ENCODE data around the gene MATK. TPM values are rescaled to one million over a fixed set of nuclear protein-coding genes. Genes with fewer than 3 reads are reported as not detected.
A peak's percentile ranks its signal among the peaks of the same experiment; 100 is the strongest.
"Not testable (repeated sequence)": the region's sequence is repeated elsewhere in the genome, so short reads cannot be mapped to it uniquely, and the experiment has no call there.

MATK gene
- total and polyA plus RNA-seq, 2 donors (not counting 1 experiment from before 2014, with no cell fraction given): 1.3 to 8.2 TPM

- ATAC-seq (ENCODE audit: low read depth): no peak
- TF ChIP-seq EZH2 (IDR thresholded peaks at IDR 0.05; ENCODE audit: borderline replicate concordance, insufficient read depth, low read depth, low read length, poor library complexity, severe bottlenecking) (no peak), CTCF (IDR thresholded peaks at IDR 0.05) (no peak)
- WGBS (ENCODE audit: insufficient coverage): 96% methylated on average over 19 of the region's 19 CpGs
- Histone ChIP-seq H3K9me3 (ENCODE audit: control extremely low read depth in 1 of 3, control insufficient read depth in 2 of 3, insufficient read depth in 1 of 3, low read length in 2 of 3) (peaks cover 0 to 3% (median 0%) of the 10 kb centered on the region in 3 donors), H3K79me2 (ENCODE audit: control insufficient read depth, insufficient read depth, low read length) (peaks cover 56% of the 10 kb centered on the region), H3K27me3 (replicated peaks in 1 of 4; ENCODE audit: control extremely low read depth in 1 of 4, control insufficient read depth in 3 of 4, insufficient read depth in 4 of 4, low read length in 3 of 4) (no peaks in the 10 kb centered on the region), H3K4me3 (ENCODE audit: control extremely low read depth in 1 of 5, extremely low read depth in 1 of 5, insufficient read depth in 1 of 5, low read depth in 2 of 5, low read length in 4 of 5) (no peak overlapping the region), H2AFZ (ENCODE audit: insufficient read depth, low read depth, low read length, poor library complexity, severe bottlenecking) (no peak overlapping the region), H3K4me1 (ENCODE audit: control insufficient read depth in 2 of 2, insufficient read depth in 2 of 2, low read length in 2 of 2) (peaks cover 25 to 35% of the 10 kb centered on the region in 2 donors), H3K4me2 (replicated peaks; ENCODE audit: low read depth, low read length, poor library complexity, severe bottlenecking) (peak overlapping the region; percentile 37), H4K20me1 (ENCODE audit: control insufficient read depth, insufficient read depth, low read length, poor library complexity, severe bottlenecking) (peaks cover 22% of the 10 kb centered on the region), H3K27ac (ENCODE audit: low read length in 2 of 2) (no peak overlapping the region), H3K36me3 (replicated peaks in 1 of 2; ENCODE audit: control extremely low read depth in 1 of 2, control insufficient read depth in 1 of 2, extremely low read depth in 1 of 2, insufficient read depth in 2 of 2, low read length in 1 of 2) (peaks cover 0 to 18% of the 10 kb centered on the region in 2 experiments), H3K9ac (ENCODE audit: low read length) (no peak overlapping the region)
- no peaks in the 10 kb centered on the region for H3K27me3 Mint-ChIP-seq
- intact Hi-C loops (cut with micrococcal nuclease): loop anchor here (5.0 to 10.0 kb wide), 7 partner anchors 187 to 1925 kb away; partner anchors contain the start of genes CHAF1A, DPP9, EEF2 and FZR1
- peak overlapping the region; percentile 94 for H3K4me3 Mint-ChIP-seq
- H3K9me3 Mint-ChIP-seq (ENCODE audit: insufficient read depth): no peaks in the 10 kb centered on the region
- H3K4me1 Mint-ChIP-seq: peaks cover 43% of the 10 kb centered on the region
- DNase-seq: no peak
- POLR2A ChIA-PET: no interaction called here
- CTCF ChIA-PET: interaction anchor here (0.5 to 2.4 kb wide), 2 partner anchors 39 to 62 kb away, joined by 3 to 10 read pairs; no protein-coding TSS in a partner anchor
- no peak overlapping the region for H3K27ac Mint-ChIP-seq
Measured at GRCh38 chr19:3759482-3760254, 26.5 kb downstream of the MATK start.

- POLR2A ChIA-PET, CTCF ChIA-PET: not testable (repeated sequence)
- H3K4me1 Mint-ChIP-seq: peaks cover 43% of the 10 kb centered on the region
Measured at GRCh38 chr19:3758297-3758696, 27.9 kb downstream of the MATK start.

GRCh38 chr19:3757705-3758104 is 28.5 kb downstream of the MATK start:
- WGBS (ENCODE audit: insufficient coverage): 100% methylated on average over 4 of the region's 7 CpGs
- H3K4me3 ChIP-seq (ENCODE audit: control extremely low read depth in 1 of 5, extremely low read depth in 1 of 5, insufficient read depth in 1 of 5, low read depth in 2 of 5, low read length in 4 of 5); H2AFZ ChIP-seq (ENCODE audit: insufficient read depth, low read depth, low read length, poor library complexity, severe bottlenecking); H3K9me3 Mint-ChIP-seq (ENCODE audit: insufficient read depth); ATAC-seq (ENCODE audit: low read depth); CTCF ChIA-PET; H3K9ac ChIP-seq (ENCODE audit: low read length); H3K27me3 ChIP-seq (replicated peaks in 1 of 4; ENCODE audit: control extremely low read depth in 1 of 4, control insufficient read depth in 3 of 4, insufficient read depth in 4 of 4, low read length in 3 of 4); H3K9me3 ChIP-seq (ENCODE audit: control extremely low read depth in 1 of 3, control insufficient read depth in 2 of 3, insufficient read depth in 1 of 3, low read length in 2 of 3); POLR2A ChIA-PET; intact Hi-C loops (cut with micrococcal nuclease); H3K27me3 Mint-ChIP-seq; H3K27ac Mint-ChIP-seq; DNase-seq; H3K4me2 ChIP-seq (replicated peaks; ENCODE audit: low read depth, low read length, poor library complexity, severe bottlenecking); H3K27ac ChIP-seq (ENCODE audit: low read length in 2 of 2); H3K4me3 Mint-ChIP-seq: not testable (repeated sequence)
- H3K4me1 Mint-ChIP-seq: peaks cover 37% of the 10 kb centered on the region
- Histone ChIP-seq H4K20me1 (ENCODE audit: control insufficient read depth, insufficient read depth, low read length, poor library complexity, severe bottlenecking) (peaks cover 30% of the 10 kb centered on the region), H3K4me1 (ENCODE audit: control insufficient read depth in 2 of 2, insufficient read depth in 2 of 2, low read length in 2 of 2) (peaks cover 20 to 28% of the 10 kb centered on the region in 2 donors), H3K79me2 (ENCODE audit: control insufficient read depth, insufficient read depth, low read length) (peaks cover 50% of the 10 kb centered on the region), H3K36me3 (replicated peaks in 1 of 2; ENCODE audit: control extremely low read depth in 1 of 2, control insufficient read depth in 1 of 2, extremely low read depth in 1 of 2, insufficient read depth in 2 of 2, low read length in 1 of 2) (peaks cover 0 to 21% of the 10 kb centered on the region in 2 experiments)

More at GRCh38 chr19:3758297-3758696, 27.9 kb downstream of the MATK start:
- H3K79me2 ChIP-seq (ENCODE audit: control insufficient read depth, insufficient read depth, low read length): peaks cover 53% of the 10 kb centered on the region
- intact Hi-C loops (cut with micrococcal nuclease); H3K27ac Mint-ChIP-seq; H3K9me3 Mint-ChIP-seq (ENCODE audit: insufficient read depth); H3K27me3 ChIP-seq (replicated peaks in 1 of 4; ENCODE audit: control extremely low read depth in 1 of 4, control insufficient read depth in 3 of 4, insufficient read depth in 4 of 4, low read length in 3 of 4); H3K4me3 ChIP-seq (ENCODE audit: control extremely low read depth in 1 of 5, extremely low read depth in 1 of 5, insufficient read depth in 1 of 5, low read depth in 2 of 5, low read length in 4 of 5); H3K27me3 Mint-ChIP-seq; DNase-seq; H3K9me3 ChIP-seq (ENCODE audit: control extremely low read depth in 1 of 3, control insufficient read depth in 2 of 3, insufficient read depth in 1 of 3, low read length in 2 of 3); H2AFZ ChIP-seq (ENCODE audit: insufficient read depth, low read depth, low read length, poor library complexity, severe bottlenecking); H3K4me2 ChIP-seq (replicated peaks; ENCODE audit: low read depth, low read length, poor library complexity, severe bottlenecking); H3K9ac ChIP-seq (ENCODE audit: low read length); ATAC-seq (ENCODE audit: low read depth); H3K27ac ChIP-seq (ENCODE audit: low read length in 2 of 2); H3K4me3 Mint-ChIP-seq: not testable (repeated sequence)
- H4K20me1 ChIP-seq (ENCODE audit: control insufficient read depth, insufficient read depth, low read length, poor library complexity, severe bottlenecking): peaks cover 33% of the 10 kb centered on the region
- H3K36me3 ChIP-seq (replicated peaks in 1 of 2; ENCODE audit: control extremely low read depth in 1 of 2, control insufficient read depth in 1 of 2, extremely low read depth in 1 of 2, insufficient read depth in 2 of 2, low read length in 1 of 2): peaks cover 0 to 18% of the 10 kb centered on the region in 2 experiments
- 92% methylated on average over 10 of the region's 13 CpGs for WGBS (ENCODE audit: insufficient coverage)
- H3K4me1 ChIP-seq (ENCODE audit: control insufficient read depth in 2 of 2, insufficient read depth in 2 of 2, low read length in 2 of 2): peaks cover 24 to 32% of the 10 kb centered on the region in 2 donors

Data from B cell (primary cell).